CD4-positive, alpha-beta T cell (primary cell): Measurements from ENCODE around the gene TENM4. TPM values are rescaled to one million over a fixed set of nuclear protein-coding genes. Genes with fewer than 3 reads are reported as not detected.
"Not testable (repeated sequence)": the region's sequence is repeated elsewhere in the genome, so short reads cannot be mapped to it uniquely, and the experiment has no call there.

ENCODE experiments used
- ATAC-seq: fragments of 200-7000 bp; cut with Tn5 transposase; one replicate; pipeline ENCODE4 v1.10.0; 2022; ENCODE audit warnings: mild to moderate bottlenecking; ENCODE audit not compliant: poor library complexity
- CTCF ChIA-PET: fragments of 350-600 bp; sonication (Branson Sonifier 250); formaldehyde crosslinking; loops from one replicate; lab custom pipeline; 2021; ENCODE audit warnings: antibody characterized with exemption, inconsistent platforms; lab: Charles Lee
- POLR2A ChIA-PET: fragments of 350-600 bp; sonication (Branson Sonifier 250); formaldehyde crosslinking; loops from one replicate; lab custom pipeline; 2021; ENCODE audit warnings: antibody characterized with exemption, inconsistent platforms; lab: Charles Lee
- DNase-seq, 14 experiments: peaks; one replicate each; pipeline ENCODE4 v3.0.0-alpha.2; 2013 to 2020; ENCODE audit warnings: mixed read lengths in 2 of 14
- H3K27ac ChIP-seq, 2 donors: one replicate each; pipeline versions ENCODE4 v1.5.1 to v1.7.0; 2013; ENCODE audit warnings: low read length in 2 of 2, low read depth in 1 of 2, mild to moderate bottlenecking in 1 of 2
- H3K27me3 ChIP-seq, 2 experiments: 1 replicate in 1 of 2; 2 replicates in 1 of 2; pipeline versions ENCODE4 v1.6.1 to v1.7.0; 2013; ENCODE audit warnings: low read length in 2 of 2, control low read depth in 1 of 2, mild to moderate bottlenecking in 1 of 2, moderate library complexity in 1 of 2; ENCODE audit not compliant: insufficient read depth in 2 of 2, control insufficient read depth in 1 of 2
- H3K36me3 ChIP-seq: one replicate; pipeline ENCODE4 v1.6.1; 2013; ENCODE audit warnings: low read length, control low read depth; ENCODE audit not compliant: insufficient read depth
- H3K4me1 ChIP-seq: one replicate; pipeline ENCODE4 v1.6.1; 2013; ENCODE audit warnings: low read length, control low read depth; ENCODE audit not compliant: insufficient read depth
- H3K4me3 ChIP-seq: one replicate; pipeline ENCODE4 v1.5.1; 2013; ENCODE audit warnings: mild to moderate bottlenecking, low read length, moderate library complexity
- H3K9me3 ChIP-seq, 2 experiments: 1 replicate in 1 of 2; 2 replicates in 1 of 2; pipeline versions ENCODE4 v1.6.1 to v1.7.0; 2013; ENCODE audit warnings: low read length in 2 of 2, mild to moderate bottlenecking in 2 of 2, control low read depth in 1 of 2, moderate library complexity in 1 of 2; ENCODE audit not compliant: control insufficient read depth in 1 of 2, insufficient read depth in 1 of 2
- H3K27ac Mint-ChIP-seq: one replicate; pipeline ENCODE4 v1.8.0; 2020; ENCODE audit warnings: mixed read lengths
- H3K27me3 Mint-ChIP-seq: one replicate; pipeline ENCODE4 v1.8.0; 2021; ENCODE audit warnings: mixed read lengths
- H3K36me3 Mint-ChIP-seq: one replicate; pipeline ENCODE4 v1.8.0; 2021; ENCODE audit warnings: low read depth, mixed read lengths
- H3K4me1 Mint-ChIP-seq: one replicate; pipeline ENCODE4 v1.8.0; 2021; ENCODE audit warnings: low read depth, mixed read lengths
- H3K4me3 Mint-ChIP-seq: one replicate; pipeline ENCODE4 v1.8.0; 2020; ENCODE audit warnings: mild to moderate bottlenecking, mixed read lengths
- H3K9me3 Mint-ChIP-seq: one replicate; pipeline ENCODE4 v1.8.0; 2020; ENCODE audit warnings: mixed read lengths
- intact Hi-C, 2 experiments: fragments of 100-400 bp; cut with DNase I in 1 of 2; cut with micrococcal nuclease in 1 of 2; formaldehyde crosslinking; loops; one replicate each; pipeline versions ENCODE4 v1.15.1 to v1.9.0; 2023 to 2025; cut with DNase I, micrococcal nuclease
- total RNA-seq, 174 experiments: library from RNA in 2 of 174; stranded (reverse) in 2 of 174; gene quantifications; one replicate each; pipeline ENCODE4 v1.2.3 and lab custom pipeline; 2021 to 2026
- TF ChIP-seq, protein P1 (sequence below): fragments of 200-600 bp; IDR thresholded peaks from one replicate; pipeline ENCODE4 v1.8.0; 2022; ENCODE audit warnings: antibody characterized with exemption, mild to moderate bottlenecking

The TENM4 gene
- total RNA-seq, 2 experiments from 2014 or later, result 0.22 to 0.31 TPM

DNA sequence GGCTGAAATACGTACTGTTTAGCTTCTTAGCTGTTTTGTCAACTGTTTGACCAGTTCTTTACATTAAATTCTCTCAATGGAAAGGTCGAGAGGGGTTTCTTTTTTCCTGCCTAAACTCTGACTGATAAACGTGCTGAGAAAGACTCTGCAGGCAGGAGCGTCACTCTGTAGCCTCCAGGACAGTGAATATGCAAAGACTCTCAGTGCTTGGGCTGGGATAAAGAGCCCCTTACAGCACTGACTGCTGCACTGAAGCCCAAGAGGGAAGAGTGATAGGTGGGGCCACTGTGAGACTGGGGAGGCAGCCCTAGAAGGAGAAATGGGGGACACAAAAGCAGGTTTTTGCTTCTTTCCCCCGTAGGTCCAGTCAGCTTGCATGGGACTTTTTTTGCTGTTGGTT, 213.5 kb downstream of the TENM4 start:
- Mint-ChIP-seq H3K27ac (no peak overlapping the region), H3K36me3 (no peaks in the 10 kb centered on the region), H3K4me1 (no peaks in the 10 kb centered on the region), H3K9me3 (no peaks in the 10 kb centered on the region), H3K27me3 (peaks cover 5% of the 10 kb centered on the region), H3K4me3 (no peak overlapping the region)
- Histone ChIP-seq H3K4me3 (no peak overlapping the region), H3K36me3 (no peaks in the 10 kb centered on the region), H3K27ac (no peak overlapping the region), H3K27me3 (peaks cover 0 to 5% of the 10 kb centered on the region in 2 experiments), H3K9me3 (no peaks in the 10 kb centered on the region), H3K4me1 (no peaks in the 10 kb centered on the region)
- ChIA-PET CTCF (no interaction called here), POLR2A (no interaction called here)
- intact Hi-C loops, result no loop called here
- no peak for ATAC-seq
- no peak for DNase-seq
- TF ChIP-seq, protein P1, sequence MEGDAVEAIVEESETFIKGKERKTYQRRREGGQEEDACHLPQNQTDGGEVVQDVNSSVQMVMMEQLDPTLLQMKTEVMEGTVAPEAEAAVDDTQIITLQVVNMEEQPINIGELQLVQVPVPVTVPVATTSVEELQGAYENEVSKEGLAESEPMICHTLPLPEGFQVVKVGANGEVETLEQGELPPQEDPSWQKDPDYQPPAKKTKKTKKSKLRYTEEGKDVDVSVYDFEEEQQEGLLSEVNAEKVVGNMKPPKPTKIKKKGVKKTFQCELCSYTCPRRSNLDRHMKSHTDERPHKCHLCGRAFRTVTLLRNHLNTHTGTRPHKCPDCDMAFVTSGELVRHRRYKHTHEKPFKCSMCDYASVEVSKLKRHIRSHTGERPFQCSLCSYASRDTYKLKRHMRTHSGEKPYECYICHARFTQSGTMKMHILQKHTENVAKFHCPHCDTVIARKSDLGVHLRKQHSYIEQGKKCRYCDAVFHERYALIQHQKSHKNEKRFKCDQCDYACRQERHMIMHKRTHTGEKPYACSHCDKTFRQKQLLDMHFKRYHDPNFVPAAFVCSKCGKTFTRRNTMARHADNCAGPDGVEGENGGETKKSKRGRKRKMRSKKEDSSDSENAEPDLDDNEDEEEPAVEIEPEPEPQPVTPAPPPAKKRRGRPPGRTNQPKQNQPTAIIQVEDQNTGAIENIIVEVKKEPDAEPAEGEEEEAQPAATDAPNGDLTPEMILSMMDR, result no peak

DNA sequence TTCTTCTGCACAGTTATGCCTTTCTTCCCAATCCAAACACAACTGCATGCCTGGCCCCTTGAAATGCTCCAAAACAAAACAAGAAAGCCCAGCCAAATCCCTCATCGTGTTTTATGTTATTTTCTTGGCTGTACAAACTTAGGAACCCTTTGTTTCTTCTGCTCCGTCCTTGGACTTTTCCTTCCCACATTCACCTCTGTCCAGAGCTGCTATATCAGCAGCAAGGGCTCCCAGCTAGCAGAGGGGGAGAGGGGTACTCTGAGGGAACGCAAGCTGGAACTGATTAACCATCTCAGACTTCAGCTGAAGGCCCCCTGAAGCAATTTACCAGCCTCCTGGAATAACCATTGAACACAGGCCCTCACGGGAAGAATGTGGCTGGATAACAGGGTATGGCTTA, 214.7 kb downstream of the TENM4 start:
- H3K27ac Mint-ChIP-seq, result no peak overlapping the region
- no peak for ATAC-seq
- H3K27me3 Mint-ChIP-seq, result peaks cover 5% of the 10 kb centered on the region
- H3K4me1 Mint-ChIP-seq, result no peaks in the 10 kb centered on the region
- no peak for DNase-seq
- intact Hi-C loops, result no loop called here
- no peak overlapping the region for H3K4me3 ChIP-seq
- H3K9me3 Mint-ChIP-seq, result no peaks in the 10 kb centered on the region
- TF ChIP-seq, protein P1, result no peak
- CTCF ChIA-PET, result no interaction called here
- H3K4me1 ChIP-seq, result no peaks in the 10 kb centered on the region
- POLR2A ChIA-PET, result no interaction called here
- no peak overlapping the region for H3K27ac ChIP-seq
- H3K4me3 Mint-ChIP-seq, result no peak overlapping the region
- no peaks in the 10 kb centered on the region for H3K9me3 ChIP-seq
- H3K36me3 Mint-ChIP-seq, result no peaks in the 10 kb centered on the region
- peaks cover 0 to 4% of the 10 kb centered on the region in 2 experiments for H3K27me3 ChIP-seq
- no peaks in the 10 kb centered on the region for H3K36me3 ChIP-seq

DNA sequence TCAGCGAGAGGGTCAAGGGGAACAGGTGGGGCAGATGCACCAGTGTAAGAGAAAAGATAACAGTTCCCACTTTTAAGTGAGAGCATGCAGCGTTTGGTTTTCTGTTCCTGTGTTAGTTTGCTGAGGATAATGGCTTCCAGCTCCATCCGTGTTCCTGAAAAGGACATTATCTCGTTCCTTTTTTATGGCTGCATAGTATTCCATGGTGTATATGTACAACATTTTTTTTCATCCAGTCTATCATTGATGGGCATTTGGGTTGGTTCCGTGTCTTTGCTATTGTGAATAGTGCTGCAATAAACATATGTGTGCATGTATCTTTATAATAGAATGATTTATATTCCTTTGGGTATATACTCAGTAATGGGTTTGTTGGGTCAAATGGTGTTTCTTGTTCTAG, 218.7 kb downstream of the TENM4 start:
- H3K9me3 ChIP-seq, H3K27ac ChIP-seq, H3K4me1 Mint-ChIP-seq, POLR2A ChIA-PET, ATAC-seq, H3K4me1 ChIP-seq, H3K27me3 Mint-ChIP-seq, H3K36me3 Mint-ChIP-seq, H3K4me3 ChIP-seq, CTCF ChIA-PET, DNase-seq, intact Hi-C loops, H3K4me3 Mint-ChIP-seq, H3K36me3 ChIP-seq, H3K27me3 ChIP-seq, H3K9me3 Mint-ChIP-seq, H3K27ac Mint-ChIP-seq: not testable (repeated sequence)

DNA sequence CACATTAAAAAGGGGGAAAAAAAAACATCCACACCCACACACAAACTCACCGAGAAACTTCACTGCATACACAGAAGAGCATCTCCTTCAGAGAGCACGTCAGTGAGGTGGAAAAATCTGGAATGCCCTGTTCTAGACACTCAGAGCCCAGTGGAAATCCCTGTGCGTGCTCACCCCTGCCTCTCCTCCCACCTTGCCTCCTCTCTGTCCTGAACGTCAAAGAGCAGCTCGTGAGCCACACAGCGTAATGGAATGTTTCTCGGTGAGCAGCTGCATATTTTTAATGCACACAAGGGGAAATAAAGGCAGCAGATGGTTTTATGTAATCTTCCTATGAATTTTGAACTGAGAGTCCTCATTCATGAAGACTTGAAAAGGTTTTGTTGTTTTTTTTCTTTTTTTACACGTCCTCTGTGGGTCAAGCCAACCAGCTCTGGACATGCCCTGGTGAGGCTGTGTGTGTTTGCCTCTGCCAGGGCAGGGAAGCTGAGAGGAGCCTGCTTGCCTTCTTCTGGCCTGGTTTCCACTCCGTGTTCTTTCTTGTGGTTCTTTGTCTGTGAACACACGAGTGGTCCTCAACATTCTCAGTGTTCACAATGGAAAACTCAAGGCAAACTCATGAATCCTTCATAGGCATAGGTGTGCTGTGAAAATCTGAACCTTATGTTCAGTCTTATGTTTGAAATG, 219.2 kb downstream of the TENM4 start:
- no peaks in the 10 kb centered on the region for H3K4me1 Mint-ChIP-seq
- ChIA-PET CTCF (no interaction called here), POLR2A (no interaction called here)
- peaks cover 0 to 4% of the 10 kb centered on the region in 2 experiments for H3K27me3 ChIP-seq
- TF ChIP-seq, protein P1, result no peak
- DNase-seq (no peak), ATAC-seq (no peak)
- H3K9me3 ChIP-seq, result no peaks in the 10 kb centered on the region
- peaks cover 5% of the 10 kb centered on the region for H3K27me3 Mint-ChIP-seq
- no peak overlapping the region for H3K27ac Mint-ChIP-seq
- no peaks in the 10 kb centered on the region for H3K9me3 Mint-ChIP-seq
- H3K4me3 Mint-ChIP-seq, result no peak overlapping the region
- no peaks in the 10 kb centered on the region for H3K36me3 Mint-ChIP-seq
- intact Hi-C loops, result no loop called here
- no peak overlapping the region for H3K4me3 ChIP-seq
- H3K4me1 ChIP-seq, result no peaks in the 10 kb centered on the region
- H3K27ac ChIP-seq, result no peak overlapping the region
- H3K36me3 ChIP-seq, result no peaks in the 10 kb centered on the region
